Smooth muscle cell (in vitro differentiated cells): ENCODE measurements around the gene SCGB3A1. TPM values are rescaled to one million over a fixed set of nuclear protein-coding genes. Genes with fewer than 3 reads are reported as not detected.

Experiments
- DNase-seq: peaks from one replicate; lab custom pipeline; 2025; ENCODE audit not compliant: unreplicated experiment; lab: John Stamatoyannopoulos, UW
- H2AFZ ChIP-seq: fragments of 200-600 bp; sonication (generic); 2 replicates; pipeline ENCODE4 v1.6.0; 2016; ENCODE audit warnings: antibody characterized with exemption, low read depth, mild to moderate bottlenecking
- H3F3A ChIP-seq: fragments of 200-600 bp; sonication (generic); 2 replicates; pipeline ENCODE4 v1.6.0; 2017; ENCODE audit warnings: antibody characterized with exemption, low read depth
- H3K27ac ChIP-seq: fragments of 200-600 bp; sonication (generic); 2 replicates; pipeline ENCODE4 v1.5.1; 2016; ENCODE audit warnings: low read depth, mild to moderate bottlenecking
- H3K27me3 ChIP-seq: fragments of 200-600 bp; sonication (generic); 2 replicates; pipeline ENCODE4 v1.6.1; 2016; ENCODE audit warnings: low read depth, mild to moderate bottlenecking
- H3K36me3 ChIP-seq: fragments of 200-600 bp; sonication (generic); 2 replicates; pipeline ENCODE4 v1.5.1; 2016; ENCODE audit warnings: low read depth
- H3K4me1 ChIP-seq: fragments of 200-600 bp; sonication (generic); 2 replicates; pipeline ENCODE4 v1.5.1; 2016; ENCODE audit warnings: low read depth
- H3K4me2 ChIP-seq: fragments of 200-600 bp; sonication (generic); 2 replicates; pipeline ENCODE4 v1.6.0; 2016; ENCODE audit warnings: mild to moderate bottlenecking
- H3K4me3 ChIP-seq: fragments of 200-600 bp; sonication (generic); 2 replicates; pipeline ENCODE4 v1.5.1; 2016; ENCODE audit warnings: mild to moderate bottlenecking
- H3K79me2 ChIP-seq: fragments of 200-600 bp; sonication (generic); 2 replicates; pipeline ENCODE4 v1.6.0; 2016; ENCODE audit warnings: low read depth, mild to moderate bottlenecking
- H3K9ac ChIP-seq: fragments of 200-600 bp; sonication (generic); 2 replicates; pipeline ENCODE4 v1.6.0; 2016; ENCODE audit warnings: low read depth
- H3K9me3 ChIP-seq: fragments of 200-600 bp; sonication (generic); replicated peaks from 2 replicates; pipeline ENCODE4 v1.5.1; 2016; ENCODE audit warnings: low read depth
- H4K20me1 ChIP-seq: fragments of 200-600 bp; sonication (generic); 2 replicates; pipeline ENCODE4 v1.6.0; 2016; ENCODE audit warnings: low read depth
- CTCF ChIP-seq: fragments of 200-600 bp; sonication (generic); IDR thresholded peaks from 2 replicates; pipeline ENCODE4 v1.5.1; 2017; ENCODE audit warnings: borderline replicate concordance, mild to moderate bottlenecking, antibody characterized with exemption; ENCODE audit not compliant: insufficient read depth, poor library complexity, severe bottlenecking
- WGBS: methylation state at CpG from one replicate; pipeline ENCODE4 v1.1.7; 2016; ENCODE audit warnings: low lambda C conversion rate; 5-methylcytosine and 5-hydroxymethylcytosine counted together
- polyA plus RNA-seq: library from polyadenylated mRNA; unstranded; fragments of >200 nt; fragmentation: Nextera tagmentation; extraction: Ambion mirVana; gene quantifications from 2 replicates; pipeline ENCODE4 v1.2.1, GENCODE V29; 2016
- total RNA-seq: library from RNA; depleted of rRNA; stranded (reverse); fragments of >200 nt; gene quantifications from 2 replicates; pipeline ENCODE4 v1.2.3, GENCODE V29; 2014

The SCGB3A1 gene
- total and polyA plus RNA-seq, 2 experiments from 2014 or later: not detected

- DNase-seq: no peak
- Histone ChIP-seq H2AFZ (no peak overlapping the region), H4K20me1 (no peaks in the 10 kb centered on the region), H3K4me3 (peak overlapping the region; percentile 34), H3K27me3 (peaks cover 75% of the 10 kb centered on the region), H3F3A (no peaks in the 10 kb centered on the region), H3K9ac (no peak overlapping the region), H3K36me3 (no peaks in the 10 kb centered on the region), H3K4me2 (peak overlapping the region; percentile 82), H3K4me1 (peaks cover 13% of the 10 kb centered on the region), H3K9me3 (no peaks in the 10 kb centered on the region), H3K27ac (no peak overlapping the region), H3K79me2 (no peaks in the 10 kb centered on the region)
- 7% methylated on average over 54 of the region's 63 CpGs for WGBS
- no peak for TF ChIP-seq CTCF
Observed at GRCh38 chr5:180590543-180591310, 572 bp downstream of the SCGB3A1 start.

GRCh38 chr5:180589771-180590542 is 1.3 kb downstream of the SCGB3A1 start:
- Histone ChIP-seq H3K27me3 (peaks cover 75% of the 10 kb centered on the region), H3K4me3 (peak overlapping the region; percentile 34), H4K20me1 (no peaks in the 10 kb centered on the region), H2AFZ (no peak overlapping the region), H3K79me2 (no peaks in the 10 kb centered on the region), H3K9ac (no peak overlapping the region), H3K9me3 (no peaks in the 10 kb centered on the region), H3K4me2 (peak overlapping the region; percentile 82), H3F3A (no peaks in the 10 kb centered on the region), H3K27ac (no peak overlapping the region), H3K4me1 (peaks cover 13% of the 10 kb centered on the region), H3K36me3 (no peaks in the 10 kb centered on the region)
- TF ChIP-seq CTCF: no peak
- WGBS: 26% methylated on average over 36 of the region's 44 CpGs
- DNase-seq: no peak

- no peak overlapping the region for H3K4me2 ChIP-seq
- H3K9me3 ChIP-seq: no peaks in the 10 kb centered on the region
- no peak overlapping the region for H2AFZ ChIP-seq
- no peak overlapping the region for H3K9ac ChIP-seq
- H3K36me3 ChIP-seq: no peaks in the 10 kb centered on the region
- peaks cover 13% of the 10 kb centered on the region for H3K4me1 ChIP-seq
- H3F3A ChIP-seq: no peaks in the 10 kb centered on the region
- 88% methylated on average over 10 of the region's 10 CpGs for WGBS
- H4K20me1 ChIP-seq: no peaks in the 10 kb centered on the region
- no peaks in the 10 kb centered on the region for H3K79me2 ChIP-seq
- no peak for TF ChIP-seq CTCF
- H3K27me3 ChIP-seq: peaks cover 57% of the 10 kb centered on the region
- no peak for DNase-seq
- no peak overlapping the region for H3K27ac ChIP-seq
- no peak overlapping the region for H3K4me3 ChIP-seq
Observed at GRCh38 chr5:180586870-180587269, 4.4 kb downstream of the SCGB3A1 start.
